Stimulated activated CD4-positive, alpha-beta T cell treated with anti-CD3 and anti-CD28 coated beads, Interleukin-1b, Interleukin-23, amount 100 ng/mL, for 24 hours (primary cell): ENCODE results near the gene ENTR1.

Source experiments
- DNase-seq, 4 experiments: peaks; one replicate each; pipeline ENCODE4 v3.0.0-alpha.2; 2020; ENCODE audit warnings: low read depth in 4 of 4, low spot score in 1 of 4

Gene ENTR1

DNA sequence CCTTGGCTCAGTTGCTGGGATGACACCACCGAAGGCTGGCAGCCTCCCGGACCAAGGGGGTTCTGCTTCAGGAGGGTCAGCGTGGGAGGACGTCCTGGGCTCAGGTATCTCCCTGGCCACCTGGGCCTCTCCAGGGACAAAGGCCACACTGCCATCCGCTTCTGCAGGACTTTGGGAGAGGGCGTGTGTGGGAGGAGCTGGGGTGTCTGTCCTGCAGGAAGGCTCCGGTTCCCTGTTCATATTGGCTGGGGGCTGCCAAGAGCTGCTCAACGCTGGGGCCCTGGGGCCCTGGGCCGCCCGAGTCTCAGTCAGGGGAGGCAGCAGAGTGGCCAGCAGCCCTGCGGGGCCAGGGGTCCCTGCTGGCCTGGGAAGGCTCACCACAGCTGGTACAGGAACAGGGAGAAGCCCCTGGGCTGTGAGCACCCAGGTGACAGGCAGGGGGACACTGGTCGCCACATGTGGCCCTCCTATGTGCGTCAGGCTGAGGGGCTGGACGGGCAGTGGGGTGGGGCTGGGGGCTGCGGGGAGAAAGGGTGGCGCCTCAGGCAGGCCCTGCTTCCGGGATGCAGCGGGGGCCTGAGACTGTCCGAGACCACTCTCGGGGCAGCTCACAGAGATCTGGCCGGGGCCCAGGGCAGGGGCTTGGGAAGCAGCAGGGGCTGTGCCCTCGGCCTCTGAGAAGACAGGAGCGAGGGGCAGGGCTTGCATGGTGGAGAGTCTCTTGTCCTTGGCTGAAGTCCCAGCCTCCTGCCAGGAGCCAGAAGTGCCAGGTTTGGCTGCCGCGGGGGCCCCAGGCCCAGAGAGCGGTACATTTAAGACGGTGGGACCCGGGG is 32.0 kb downstream of the ENTR1 start:
- no peak for DNase-seq

DNA sequence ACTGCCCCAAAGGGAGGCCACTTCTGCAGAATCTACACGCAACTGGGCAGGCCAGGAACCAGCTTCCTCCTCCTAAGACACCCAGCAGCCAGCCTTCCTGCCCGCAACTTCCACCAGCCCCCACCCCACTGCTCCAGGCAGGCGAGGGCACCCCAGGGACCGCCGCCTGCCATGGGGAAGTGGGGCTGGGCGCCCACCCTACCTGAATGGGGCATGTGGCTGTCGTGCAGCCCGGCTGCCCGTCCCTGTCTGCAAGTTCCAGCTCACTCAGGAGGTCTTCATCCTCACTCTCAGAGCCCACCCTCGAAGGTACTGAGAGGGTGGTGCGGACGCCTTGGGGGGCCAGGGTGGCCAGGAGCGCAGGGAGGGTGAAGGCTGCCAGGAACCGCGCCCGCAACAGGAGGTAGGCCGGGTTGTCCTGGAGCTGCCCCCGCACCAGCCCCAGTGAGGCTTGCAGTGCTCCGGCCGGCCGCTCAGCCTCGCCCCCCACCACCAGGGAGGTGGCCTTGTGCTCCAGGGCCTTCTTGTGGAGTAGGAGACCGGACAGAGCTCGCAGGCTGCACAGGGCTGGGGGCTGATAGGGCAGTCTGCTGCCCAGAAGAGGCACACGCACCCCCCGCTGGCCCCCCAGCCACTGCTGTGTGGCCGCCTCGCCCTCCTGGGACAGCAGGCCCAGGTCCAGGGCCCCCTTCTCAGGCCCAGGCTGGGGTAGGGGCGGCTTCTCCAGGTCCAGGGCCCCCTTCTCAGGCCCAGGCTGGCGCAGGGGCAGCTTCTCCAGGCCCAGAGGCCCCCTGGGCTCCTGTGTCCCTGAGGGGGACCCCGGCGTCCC is 32.9 kb downstream of the ENTR1 start:
- no peak for DNase-seq

DNA sequence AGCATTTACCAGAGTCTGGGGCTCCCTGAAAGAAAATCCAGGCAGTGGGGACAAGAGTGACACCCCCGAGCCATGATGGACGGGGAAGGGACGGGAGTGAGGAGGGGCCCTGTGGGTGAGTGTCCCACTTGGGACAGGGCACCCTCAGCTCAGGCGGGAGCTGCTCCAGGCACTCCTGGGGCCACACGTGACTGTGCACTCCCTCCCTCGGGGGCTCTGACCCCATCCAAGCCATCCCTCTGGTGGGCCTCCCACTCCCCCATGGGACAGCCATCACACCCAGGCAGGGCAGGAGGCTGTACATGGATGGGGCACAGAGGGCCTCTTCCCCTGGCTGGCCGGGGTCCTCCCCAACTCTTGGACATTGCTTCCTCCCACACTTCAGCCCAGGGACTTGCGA is 34.0 kb downstream of the ENTR1 start:
- no peak for DNase-seq

GRCh38 chr9:136375096-136375495 is 35.3 kb downstream of the ENTR1 start:
- DNase-seq: no peak

- DNase-seq: no peak
These were observed 36.2 kb downstream of the ENTR1 start for GRCh38 chr9:136374183-136374575.

DNA sequence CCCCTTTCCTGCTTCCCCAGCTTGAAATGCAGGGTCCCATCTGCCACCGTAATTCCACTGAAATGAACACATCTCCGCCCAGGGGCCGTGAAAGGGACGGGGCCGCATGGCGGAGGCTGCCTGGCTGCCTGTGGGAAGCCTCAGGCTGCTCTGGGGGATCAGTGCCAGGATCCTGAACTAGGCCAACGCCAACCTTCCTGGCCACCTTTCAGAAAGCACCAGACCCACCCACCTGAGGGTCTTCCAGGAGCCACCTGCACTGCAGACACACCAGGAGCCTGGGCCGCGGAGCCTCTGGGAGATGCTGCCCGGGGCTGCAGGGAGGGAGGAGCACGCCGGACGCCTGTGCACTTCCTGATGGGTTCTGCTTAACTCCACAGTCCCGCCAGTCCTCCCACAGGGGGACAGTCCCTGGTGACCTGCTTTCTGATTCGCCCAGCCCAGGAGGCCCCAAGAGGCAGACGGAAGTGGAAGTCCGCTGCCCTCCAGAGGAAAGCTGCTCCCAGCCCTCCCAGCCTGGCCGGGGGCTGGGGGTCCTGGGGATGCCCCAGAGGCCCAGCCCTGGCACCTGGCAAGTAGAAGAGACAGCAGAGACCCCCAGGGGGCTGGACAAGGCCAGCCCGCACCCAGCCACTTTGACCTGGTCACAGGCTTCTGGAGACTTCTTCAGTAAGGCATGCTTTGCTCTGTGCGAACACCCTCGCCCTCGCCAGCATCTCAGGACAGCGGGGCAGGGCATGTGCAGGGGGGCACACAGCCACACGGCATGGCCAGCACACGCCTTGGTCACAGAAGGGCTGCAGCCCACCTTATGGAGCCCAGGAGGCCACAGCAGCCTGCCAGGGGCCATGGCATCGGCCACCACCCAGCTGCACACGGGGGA is 36.9 kb downstream of the ENTR1 start, which contains the start of gene CARD9:
TSS of gene CARD9 (minus strand) at position 370 of the 883 bp plus-strand sequence. CDS start 1,591 bp downstream, outside the sequence.
- DNase-seq: no peak

- no peak for DNase-seq
These were observed 37.7 kb downstream of the ENTR1 start for GRCh38 chr9:136372561-136373299.

GRCh38 chr9:136372006-136372405 is 38.4 kb downstream of the ENTR1 start:
- DNase-seq: no peak

- DNase-seq: no peak
These were observed 38.9 kb downstream of the ENTR1 start for GRCh38 chr9:136371533-136371880.

DNA sequence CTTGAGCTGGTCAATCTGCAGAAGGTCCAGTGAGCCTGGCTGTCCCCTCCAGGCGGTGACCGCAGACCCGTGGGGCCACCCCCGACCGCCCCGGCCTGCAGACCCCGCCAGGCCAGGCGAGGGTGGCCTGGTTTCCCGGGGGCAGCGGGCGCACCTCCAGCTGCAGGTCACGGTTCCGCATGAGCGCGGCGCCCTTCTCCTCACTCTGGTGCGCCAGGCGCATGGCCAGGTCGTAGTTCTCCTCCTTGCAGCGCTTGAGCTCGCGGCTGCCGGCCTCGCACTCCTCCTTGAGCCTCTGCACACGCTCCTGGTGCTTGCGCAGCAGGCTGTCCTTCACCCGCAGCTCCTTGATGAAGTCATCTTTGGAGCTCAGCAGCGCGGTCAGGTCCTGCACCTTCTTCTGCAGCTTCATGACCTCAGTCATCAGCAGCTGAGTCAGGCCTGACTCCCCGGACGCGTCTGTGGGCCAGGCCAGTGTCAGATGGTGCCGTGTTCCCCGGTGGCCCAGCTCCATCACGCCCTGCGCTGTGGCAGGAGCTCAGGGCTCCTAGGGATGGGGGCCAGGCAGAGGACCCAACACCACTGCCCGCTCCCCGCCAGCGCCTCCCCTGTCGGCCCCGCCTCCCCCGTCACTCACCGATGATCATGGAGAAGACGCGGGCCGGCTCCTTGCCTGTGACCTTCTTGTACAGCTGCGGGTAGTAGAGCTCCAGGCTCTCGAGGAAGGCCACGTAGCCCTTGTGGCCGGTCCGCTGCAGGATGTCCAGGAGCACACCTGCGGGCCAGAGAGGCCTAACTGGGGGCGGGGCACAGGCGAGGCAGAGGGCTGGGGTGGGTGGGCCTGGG is 39.5 kb downstream of the ENTR1 start:
- DNase-seq: no peak

GRCh38 chr9:136370037-136370436 is 40.4 kb downstream of the ENTR1 start:
- no peak for DNase-seq

DNA sequence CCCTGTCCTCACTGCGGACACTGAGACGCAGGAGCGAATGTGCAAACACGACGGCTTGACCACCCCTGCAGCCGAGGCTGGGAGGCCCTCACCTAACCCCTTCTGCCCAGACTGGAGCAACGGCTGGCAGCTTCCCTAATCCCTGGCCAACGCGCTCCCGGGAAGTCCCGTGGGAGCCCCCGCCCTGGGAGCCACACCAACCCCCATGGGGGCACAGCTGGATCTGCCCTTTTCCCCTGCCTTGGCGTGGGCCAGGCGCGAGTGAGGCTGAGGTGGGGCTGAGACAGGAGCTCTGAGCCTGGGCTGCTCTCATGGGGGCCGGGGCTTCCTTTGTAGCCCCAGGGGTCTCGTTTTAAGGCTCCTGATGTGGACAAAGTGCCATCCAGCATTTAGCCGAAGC is 42.2 kb downstream of the ENTR1 start:
- DNase-seq: no peak

DNA sequence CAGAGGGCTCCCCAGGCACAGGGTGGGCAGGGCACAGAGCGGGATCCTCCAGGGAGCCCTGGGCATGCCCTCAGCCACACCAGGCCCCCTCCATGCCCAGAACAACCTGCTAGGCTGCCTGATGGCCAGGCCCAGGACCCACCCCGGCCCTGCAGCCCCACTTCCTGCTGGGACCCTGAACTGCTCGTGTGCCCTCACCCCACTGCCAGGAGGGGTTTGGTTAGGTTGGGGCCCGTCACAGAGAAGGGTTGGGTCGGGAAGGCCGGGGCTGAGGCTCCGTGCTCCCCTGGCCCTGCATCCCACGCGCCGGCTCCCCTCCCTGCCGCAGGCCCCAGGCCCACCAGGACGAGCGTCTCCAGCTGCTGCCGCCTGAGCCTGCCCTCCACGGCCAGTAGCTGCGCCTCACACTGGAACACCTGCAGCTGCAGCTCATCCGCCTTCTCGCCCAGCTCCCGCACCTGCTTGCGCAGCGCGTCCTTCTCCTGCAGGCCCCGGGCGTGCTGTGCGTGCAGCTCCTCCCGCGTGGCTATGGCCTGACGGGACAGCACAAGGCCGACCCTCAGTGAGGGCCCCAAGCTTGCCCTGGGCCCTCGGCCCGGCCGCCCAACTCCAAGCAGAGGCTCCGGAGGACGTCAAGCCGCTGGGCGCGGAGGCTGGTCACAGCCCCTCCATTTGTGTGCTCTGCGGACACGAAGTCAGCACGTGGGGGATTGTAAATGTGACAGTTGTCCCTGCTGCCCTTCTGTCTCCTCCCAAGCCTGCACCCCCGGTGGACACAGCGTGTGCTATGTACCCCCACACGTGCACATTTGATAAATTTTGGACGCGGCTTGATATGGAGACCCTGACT is 42.9 kb downstream of the ENTR1 start:
- DNase-seq: no peak

GRCh38 chr9:136366826-136367225 is 43.6 kb downstream of the ENTR1 start:
- no peak for DNase-seq

GRCh38 chr9:136365775-136366222 is 44.6 kb downstream of the ENTR1 start:
- DNase-seq: no peak

- no peak for DNase-seq
These were observed 45.3 kb downstream of the ENTR1 start for GRCh38 chr9:136364942-136365774.

- no peak for DNase-seq
These were observed 46.3 kb downstream of the ENTR1 start for GRCh38 chr9:136363949-136364748.
